H1 (cell line): ENCODE measurements around the gene OR10P1. TPM values are rescaled to one million over a fixed set of nuclear protein-coding genes. Genes with fewer than 3 reads are reported as not detected.

Source experiments
- ATF2 ChIP-seq: IDR thresholded peaks from 2 replicates; pipeline ENCODE4 v1.6.1; 2012; ENCODE audit warnings: low read length, inconsistent platforms
- CHD7 ChIP-seq: fragments of 300-600 bp; sonication (generic); IDR thresholded peaks from 2 replicates; pipeline ENCODE4 v1.7.1; 2012; ENCODE audit warnings: low read length, moderate library complexity, mild to moderate bottlenecking, inconsistent platforms; ENCODE audit not compliant: insufficient replicate concordance
- GTF2F1 ChIP-seq: IDR thresholded peaks from 2 replicates; pipeline ENCODE4 v1.6.1; 2012; ENCODE audit warnings: low read depth, low read length, improper control_type of control experiment, borderline replicate concordance
- HDAC6 ChIP-seq: IDR thresholded peaks from one replicate; pipeline ENCODE4 v1.7.1; 2012; ENCODE audit warnings: low read depth, mild to moderate bottlenecking, inconsistent platforms, low read length, moderate library complexity
- JUND ChIP-seq: IDR thresholded peaks from 2 replicates; pipeline ENCODE4 v1.6.1; 2011; ENCODE audit warnings: mild to moderate bottlenecking, improper control_type of control experiment, low read length
- NRF1 ChIP-seq: IDR thresholded peaks from 2 replicates; pipeline ENCODE4 v1.6.1; 2011; ENCODE audit warnings: mild to moderate bottlenecking, low read depth, low read length, improper control_type of control experiment
- SRF ChIP-seq: IDR thresholded peaks from 2 replicates; pipeline ENCODE4 v1.6.1; 2011; ENCODE audit warnings: mild to moderate bottlenecking, low read depth, low read length, moderate library complexity
- TAF7 ChIP-seq: optimal IDR thresholded peaks from 2 replicates; pipeline ENCODE3; 2011; ENCODE audit warnings: low read depth, mild to moderate bottlenecking, inconsistent platforms, low read length, moderate library complexity, borderline replicate concordance
- TBP ChIP-seq: IDR thresholded peaks from 2 replicates; pipeline ENCODE4 v1.6.1; 2011; ENCODE audit warnings: low read depth, low read length, improper control_type of control experiment
- TEAD4 ChIP-seq: IDR thresholded peaks from 2 replicates; pipeline ENCODE4 v1.6.1; 2012; ENCODE audit warnings: low read depth, low read length, inconsistent platforms, mixed read lengths
- YY1 ChIP-seq: IDR thresholded peaks from 2 replicates; pipeline ENCODE4 v1.6.1; 2011; ENCODE audit warnings: low read depth, mild to moderate bottlenecking, low read length
- polyA plus RNA-seq, 7 experiments: library from polyadenylated mRNA; depleted of rRNA in 3 of 7; stranded (reverse) in 5 of 7; unstranded in 2 of 7; fragments of >200 nt in 5 of 7; fragments of 200-250 nt in 2 of 7; gene quantifications; 1 replicate in 5 of 7; 2 replicates in 1 of 7; 4 replicates in 1 of 7; pipeline versions ENCODE4 v1.2.1 to v1.2.3, GENCODE V29; 2011 to 2013; ENCODE audit warnings: missing spikeins in 2 of 7, mixed read lengths in 2 of 7
- total RNA-seq: library from RNA; stranded (reverse); fragmentation: NEBNext Ultra II Directional; extraction: Animal tissue kit (Norgen Biotek cat#: 25700); gene quantifications from 2 replicates; pipeline ENCODE4 v1.2.1, GENCODE V29; 2021

OR10P1 gene
- total and polyA plus RNA-seq, 2 of the 8 experiments (the other 6 are each of a cell fraction or from before 2014, with no cell fraction given): not detected

GRCh38 chr12:55679691-55680090, 43.0 kb downstream of the OR10P1 start (continued):
- no peak for TF ChIP-seq CHD7
- no peak for TF ChIP-seq NRF1
- TF ChIP-seq HDAC6: no peak
- no peak for TF ChIP-seq TAF7
- no peak for TF ChIP-seq TEAD4
- no peak for TF ChIP-seq YY1
- no peak for TF ChIP-seq JUND
- no peak for TF ChIP-seq SRF
- no peak for TF ChIP-seq TBP
- no peak for TF ChIP-seq GTF2F1
- no peak for TF ChIP-seq ATF2
